Stimulated activated CD4-positive, alpha-beta T cell treated with anti-CD3 and anti-CD28 coated beads, Interleukin-4, amount 100 ng/mL, for 1 hour (primary cell): ENCODE data around the gene BORCS6.

ENCODE experiments used
- DNase-seq: peaks from one replicate; pipeline ENCODE4 v3.0.0-alpha.2; 2020

BORCS6 gene

DNA sequence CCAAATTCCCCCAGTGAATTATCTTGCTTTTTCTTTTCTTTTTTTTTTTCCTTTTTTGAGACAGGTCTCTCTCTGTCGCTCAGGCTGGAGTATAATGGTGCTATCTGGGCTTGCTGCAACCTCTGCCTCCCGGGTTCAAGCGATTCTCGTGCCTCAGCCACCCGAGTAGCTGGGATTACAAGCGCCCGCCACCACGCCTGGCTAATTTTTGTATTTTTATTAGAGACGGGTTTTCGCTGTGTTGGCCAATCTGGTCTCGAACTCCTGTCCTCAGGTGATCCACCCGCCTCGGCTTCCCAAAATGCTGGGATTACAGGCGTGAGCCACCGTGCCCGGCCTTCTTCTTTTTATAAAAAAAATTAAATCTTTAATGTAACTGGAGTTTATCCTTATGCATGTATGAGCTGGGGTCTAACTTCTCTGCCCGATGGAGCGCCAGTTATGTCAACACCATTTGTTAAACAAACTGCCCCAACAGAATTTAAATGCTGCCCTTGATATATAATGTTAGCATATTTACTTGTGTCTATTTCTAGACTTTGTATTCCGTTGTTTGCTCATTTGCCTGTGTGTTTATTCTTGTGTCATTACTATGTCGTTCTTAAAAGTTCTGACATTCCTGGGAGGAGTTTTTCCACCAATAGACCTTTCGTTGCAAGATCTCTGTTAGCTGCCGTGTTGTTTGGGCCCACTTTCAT lies 20.9 kb upstream of the BORCS6 start:
- DNase-seq = peak; percentile 19

DNA sequence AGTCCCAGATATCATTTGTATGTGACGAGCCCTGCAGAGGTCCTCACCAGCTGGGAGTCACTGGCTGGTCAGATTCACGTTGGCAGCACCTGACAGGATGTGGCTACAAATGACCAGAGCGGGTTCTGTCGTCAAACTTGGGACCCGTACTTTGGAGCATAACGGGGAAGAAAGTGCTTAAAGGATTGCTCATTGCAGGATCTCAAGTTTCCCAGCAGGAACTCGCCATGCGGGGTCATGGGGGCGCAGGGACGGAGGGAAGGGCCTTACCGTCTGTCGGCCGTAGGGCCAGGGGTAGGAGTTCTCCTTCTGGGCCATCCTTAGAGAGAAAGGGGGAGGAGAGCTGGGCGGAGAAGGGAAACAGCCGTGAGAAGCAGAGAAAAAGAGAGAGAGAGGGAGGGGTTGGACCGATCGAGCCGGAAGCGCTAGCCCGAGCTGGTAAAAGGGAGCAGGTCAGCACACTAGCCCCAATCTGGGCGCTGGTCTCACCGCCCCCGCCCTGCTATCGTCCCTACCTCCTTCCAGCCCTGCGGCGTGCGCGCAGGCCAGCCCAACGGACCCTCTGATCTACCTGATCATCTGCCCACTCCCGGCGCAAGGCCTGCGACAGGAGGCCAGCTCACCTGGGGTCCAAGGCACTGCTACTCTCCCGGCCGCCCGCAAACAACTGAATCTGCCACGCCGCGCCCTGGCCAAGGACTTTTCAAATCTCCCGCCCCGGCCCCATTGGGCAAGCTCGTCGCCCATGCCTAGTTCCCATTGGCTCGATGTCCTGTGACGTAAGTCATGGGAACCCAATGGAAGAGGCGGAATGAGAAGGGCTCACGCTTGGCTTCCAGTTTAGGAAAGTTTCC lies 20.2 kb upstream of the BORCS6 start, which contains the start of gene AURKB:
Gene AURKB (minus strand): TSS at position 669 of the 854 bp plus-strand sequence. CDS start 351 bp downstream, at position 318.
- peak; percentile 89 for DNase-seq

DNA sequence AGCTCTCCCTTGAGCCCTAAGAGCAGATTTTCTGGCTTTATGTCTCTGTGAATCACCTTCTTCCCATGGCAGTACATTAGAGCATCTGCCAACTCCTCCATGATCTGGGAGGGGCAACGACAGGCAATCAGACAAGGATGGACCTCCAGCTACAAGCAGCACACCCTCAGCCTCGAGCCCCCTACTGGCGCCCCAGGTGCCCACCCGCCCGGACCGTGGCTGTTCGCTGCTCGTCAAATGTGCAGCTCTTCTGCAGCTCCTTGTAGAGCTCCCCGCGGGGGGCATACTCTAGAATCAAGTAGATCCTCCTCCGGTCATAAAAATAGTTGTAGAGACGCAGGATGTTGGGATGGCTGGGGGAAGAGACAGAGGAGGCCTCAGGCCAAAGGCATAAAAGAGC lies 16.6 kb upstream of the BORCS6 start:
- DNase-seq = no peak

DNA sequence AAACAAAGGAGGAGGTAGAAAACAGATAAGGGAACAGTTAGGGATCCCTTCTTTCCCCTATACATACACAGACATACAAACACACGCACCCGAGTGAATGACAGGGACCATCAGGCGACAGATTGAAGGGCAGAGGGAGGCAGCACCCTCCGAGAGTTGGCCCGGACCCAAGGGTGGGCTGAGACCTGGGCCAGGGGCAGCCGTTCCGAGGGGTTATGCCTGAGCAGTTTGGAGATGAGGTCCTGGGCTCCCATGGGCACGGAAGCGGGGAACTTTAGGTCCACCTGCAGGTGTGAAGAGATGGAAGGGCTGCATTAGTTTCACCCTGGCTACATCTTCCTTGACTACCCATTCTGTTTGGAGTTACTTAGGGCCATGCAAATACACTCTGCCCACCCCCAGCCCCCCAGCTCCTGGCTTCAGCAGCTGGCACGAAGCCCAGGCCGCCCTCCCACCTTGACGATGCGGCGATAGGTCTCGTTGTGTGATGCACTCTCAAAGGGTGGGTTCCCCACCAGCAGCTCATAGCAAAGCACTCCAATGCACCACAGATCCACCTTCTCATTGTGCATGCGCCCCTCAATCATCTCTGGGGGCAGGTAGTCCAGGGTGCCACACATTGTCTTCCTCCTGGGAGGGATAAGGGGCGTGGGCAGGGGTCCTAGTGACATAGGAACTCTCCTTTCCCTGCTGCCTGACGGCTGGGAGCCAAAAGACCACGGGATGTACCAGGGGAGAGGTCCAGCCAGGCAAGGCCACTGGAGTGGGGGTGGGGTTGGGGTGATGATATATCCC lies 15.0 kb upstream of the BORCS6 start:
- DNase-seq = no peak

DNA sequence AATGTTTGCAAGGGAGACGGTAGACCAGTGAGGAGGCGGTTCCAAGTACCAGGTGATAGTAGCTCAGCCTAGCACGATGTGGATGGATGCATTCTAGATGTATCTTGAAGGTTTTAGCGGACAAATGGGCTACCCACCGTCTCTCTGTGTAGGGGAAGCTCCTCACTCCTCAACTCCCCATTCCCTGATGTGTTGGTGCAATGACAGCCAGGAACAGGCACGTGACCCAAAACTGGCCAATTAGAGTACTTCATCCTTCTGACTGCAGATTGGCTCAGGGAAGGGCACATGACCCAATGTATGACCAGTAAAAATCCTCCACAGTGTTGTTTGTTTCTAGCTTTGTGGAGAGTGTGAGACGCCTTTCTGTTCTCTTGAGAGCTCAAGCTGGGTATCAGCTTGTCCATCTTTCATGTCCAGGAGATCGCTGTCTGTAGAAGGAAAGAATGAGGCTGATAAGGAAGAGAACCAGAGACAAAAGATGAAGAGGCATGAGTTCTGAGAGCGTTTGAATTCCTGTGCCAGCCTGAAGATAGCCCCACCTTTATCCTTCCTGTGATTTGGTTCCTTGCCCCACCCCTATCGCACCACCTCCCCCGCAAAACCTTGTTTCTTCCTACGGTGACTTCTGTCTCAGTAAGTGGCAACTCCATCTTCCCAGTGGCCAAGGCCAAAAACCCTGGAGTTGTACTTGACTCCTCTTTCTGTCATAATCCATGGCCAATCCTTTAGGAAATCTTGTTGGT lies 2.3 kb upstream of the BORCS6 start:
- DNase-seq = peak; percentile 30

DNA sequence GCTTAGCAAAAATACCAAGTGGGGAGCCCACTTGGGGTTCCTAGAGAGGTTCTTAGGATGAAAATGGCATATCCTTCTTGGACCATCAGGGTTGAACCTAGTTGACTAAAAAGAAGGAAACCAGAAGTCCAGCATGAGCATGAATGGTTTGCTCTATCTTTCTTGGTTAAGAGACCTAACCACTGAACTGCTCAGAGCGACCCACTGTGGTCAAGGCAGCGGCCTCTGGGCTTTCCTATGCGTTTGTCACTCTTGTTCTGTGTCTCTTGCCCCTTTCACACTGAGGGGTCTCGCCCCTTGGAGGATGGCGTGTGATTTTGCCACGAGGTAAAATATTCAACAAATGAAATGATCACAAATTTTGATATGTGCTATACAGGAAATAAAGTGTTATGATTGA lies 526 bp upstream of the BORCS6 start:
- no peak for DNase-seq

DNA sequence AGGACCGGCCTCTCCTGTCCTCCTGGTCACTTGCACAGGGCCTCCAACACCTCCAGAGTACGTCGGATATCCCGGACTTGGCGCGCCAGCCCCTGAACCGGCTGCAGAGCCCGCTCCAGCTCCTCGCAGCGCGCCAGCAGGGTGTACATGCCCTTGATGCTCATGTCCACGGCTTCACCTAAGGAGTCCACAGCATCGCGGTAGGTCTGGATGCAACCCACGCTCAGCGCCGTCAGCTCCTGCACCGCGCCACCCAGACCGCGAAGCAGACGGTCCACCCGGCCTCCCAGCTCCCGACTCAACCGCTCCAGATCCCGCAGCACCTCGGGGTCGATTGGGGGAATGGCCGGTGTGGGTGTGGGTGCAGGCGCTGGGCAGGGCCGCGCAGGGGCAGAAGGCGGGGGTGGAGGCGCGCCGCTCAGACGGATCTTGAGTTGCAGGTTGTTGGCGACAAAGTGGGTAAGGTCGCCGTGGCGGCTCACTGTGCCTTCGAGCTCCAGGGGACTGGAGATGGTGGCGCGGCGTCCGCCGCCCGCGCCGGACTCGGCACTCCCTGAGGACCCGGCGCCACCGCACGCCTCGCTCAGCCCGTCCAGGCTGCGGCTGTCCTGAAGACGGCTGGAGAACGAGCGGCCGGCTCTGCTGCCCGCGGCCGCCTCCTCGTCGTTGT lies 804 bp downstream of the BORCS6 start:
- DNase-seq = peak; percentile 26

DNA sequence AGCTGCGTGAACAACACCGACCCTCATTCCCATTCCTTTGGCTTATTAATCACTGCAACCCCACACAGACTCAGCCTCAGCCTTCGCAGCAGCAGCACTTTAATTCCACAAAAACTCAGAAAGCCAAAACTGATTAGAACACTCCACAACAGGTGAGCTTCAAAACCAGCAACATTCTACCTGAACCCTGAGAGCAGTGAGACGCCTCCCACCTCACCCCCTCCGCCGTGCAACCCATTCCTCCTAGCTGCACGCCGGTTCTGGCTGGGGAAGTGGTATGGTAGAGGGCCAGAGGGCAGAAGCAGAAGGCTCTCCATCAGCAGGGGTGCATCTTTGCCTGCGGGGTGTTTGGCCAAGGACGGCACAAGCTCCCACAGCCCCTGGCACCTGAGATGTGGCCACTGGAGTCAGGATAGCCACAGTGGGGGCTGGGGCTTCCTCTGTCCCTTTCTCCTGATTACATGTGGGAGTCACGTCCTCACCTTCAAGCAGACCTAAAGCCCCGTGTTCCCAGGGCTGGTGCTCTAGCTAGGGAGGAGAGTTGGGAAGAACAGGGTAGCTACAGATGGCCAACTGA lies 1.6 kb downstream of the BORCS6 start:
- DNase-seq = no peak

DNA sequence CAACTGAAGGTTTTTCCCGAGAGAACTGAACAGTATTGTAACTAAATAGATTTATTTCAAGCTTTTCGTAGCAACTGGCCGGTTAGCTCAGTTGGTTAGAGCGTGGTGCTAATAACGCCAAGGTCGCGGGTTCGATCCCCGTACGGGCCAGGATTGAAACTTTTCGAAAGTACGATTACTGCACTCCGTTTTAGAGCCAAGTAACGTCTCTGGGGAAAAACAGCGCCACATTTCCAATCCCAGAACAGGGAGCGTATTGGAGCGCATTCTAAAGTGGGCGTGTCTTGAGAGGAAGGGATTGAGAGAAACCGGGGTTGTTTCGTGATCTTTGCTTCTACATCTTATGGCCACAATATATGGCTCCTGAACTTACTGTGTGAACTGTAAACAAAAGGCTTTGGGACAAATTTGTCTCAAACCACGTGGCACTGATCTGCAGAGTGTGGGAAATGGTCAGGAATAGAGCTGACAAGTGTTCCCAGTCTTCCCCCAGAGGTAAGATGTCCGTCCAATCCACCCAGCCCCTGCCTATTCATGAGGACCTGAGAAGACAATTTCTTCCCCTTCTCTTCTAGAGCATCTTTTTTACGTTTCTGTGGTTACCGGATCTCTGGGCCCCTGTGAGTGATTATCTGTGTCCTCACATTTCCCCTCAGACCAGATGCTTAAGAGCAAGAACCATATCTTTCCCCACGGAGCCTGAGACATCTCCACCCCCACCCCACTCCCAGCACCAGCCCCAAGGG lies 2.3 kb downstream of the BORCS6 start:
- DNase-seq = peak; percentile 89

DNA sequence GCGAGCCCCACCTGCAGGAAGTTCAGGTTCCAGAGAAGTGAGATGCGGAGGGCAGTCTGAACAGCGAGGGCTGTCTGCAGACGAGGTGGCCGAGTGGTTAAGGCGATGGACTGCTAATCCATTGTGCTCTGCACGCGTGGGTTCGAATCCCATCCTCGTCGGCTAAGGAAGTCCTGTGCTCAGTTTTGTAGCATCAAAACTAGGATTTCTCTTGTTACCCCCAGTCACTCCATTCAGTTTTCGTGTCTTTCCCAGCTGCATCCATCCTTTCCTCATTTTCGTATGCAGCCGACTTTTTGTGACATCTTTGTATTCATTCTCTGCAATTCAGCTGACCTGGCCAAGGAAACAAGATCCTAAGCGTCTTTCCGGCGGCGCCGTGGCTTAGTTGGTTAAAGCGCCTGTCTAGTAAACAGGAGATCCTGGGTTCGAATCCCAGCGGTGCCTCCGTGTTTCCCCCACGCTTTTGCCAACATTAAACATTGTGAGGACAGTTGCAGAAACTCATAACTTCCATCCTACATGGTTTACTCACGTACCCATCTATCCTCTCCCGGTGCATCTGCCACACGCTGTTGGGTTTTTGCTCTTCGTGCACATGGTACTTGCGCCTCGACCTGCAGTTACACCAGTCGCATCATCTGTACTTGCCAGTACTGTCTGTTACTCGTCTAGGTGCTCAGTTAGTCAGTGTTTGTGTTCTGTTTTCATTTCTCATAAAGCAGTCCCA lies 3.0 kb downstream of the BORCS6 start:
- DNase-seq = peak; percentile 91

DNA sequence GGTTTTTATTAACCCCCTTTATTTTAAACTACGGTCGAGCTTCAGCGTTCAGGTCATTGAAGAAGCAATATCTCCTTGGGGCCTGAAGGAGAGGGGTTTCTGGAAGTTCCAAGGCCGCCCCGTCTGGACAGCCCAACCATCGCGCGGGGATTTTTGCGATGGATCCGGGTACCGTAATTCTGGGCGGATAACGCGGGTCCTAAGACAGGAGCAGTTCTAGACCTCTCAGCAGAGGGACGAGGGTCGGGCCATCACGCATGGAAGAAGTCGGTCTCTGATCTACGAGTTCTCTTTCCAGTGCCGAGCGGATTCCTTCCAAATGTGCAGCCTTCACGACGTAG lies 3.6 kb downstream of the BORCS6 start:
- no peak for DNase-seq

DNA sequence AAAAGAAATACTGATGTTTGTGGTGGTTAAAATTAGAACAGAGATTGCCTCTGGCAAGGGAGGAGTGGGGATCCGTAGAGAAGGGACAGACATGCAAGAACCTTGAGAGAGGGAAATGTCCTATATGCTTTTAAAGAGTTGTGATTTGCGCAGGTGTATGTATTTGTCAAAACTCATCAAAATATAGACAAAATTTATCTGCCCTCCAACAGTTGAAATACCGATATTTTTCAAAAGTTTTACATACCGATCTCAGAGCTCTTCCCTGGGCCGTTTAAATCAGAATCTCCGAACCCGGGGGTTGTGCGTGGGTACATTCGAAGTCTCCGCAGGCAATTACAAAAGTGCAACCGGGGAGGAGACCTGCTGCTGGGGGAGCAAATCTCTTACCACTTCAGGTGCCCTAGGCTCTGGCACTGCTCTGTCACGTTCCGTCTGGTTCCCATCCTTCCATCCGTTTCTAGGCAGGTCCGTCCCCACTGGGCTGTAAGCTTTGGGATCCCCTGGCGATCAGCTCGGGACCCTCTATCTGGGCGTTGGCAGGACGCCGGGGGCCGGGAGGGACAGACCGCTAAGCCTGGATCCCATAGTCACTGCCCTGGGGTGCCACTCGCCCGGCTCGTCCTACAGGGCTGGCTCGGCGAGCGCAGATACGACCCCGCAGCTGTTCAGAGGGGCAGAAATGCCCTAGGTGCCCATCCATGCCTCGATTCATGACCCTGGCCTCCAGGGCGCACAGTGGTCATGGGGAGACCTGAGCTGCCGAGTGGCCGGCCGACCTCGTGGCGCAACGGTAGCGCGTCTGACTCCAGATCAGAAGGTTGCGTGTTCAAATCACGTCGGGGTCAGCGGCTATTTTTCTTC lies 4.2 kb downstream of the BORCS6 start:
- peak; percentile 92 for DNase-seq

DNA sequence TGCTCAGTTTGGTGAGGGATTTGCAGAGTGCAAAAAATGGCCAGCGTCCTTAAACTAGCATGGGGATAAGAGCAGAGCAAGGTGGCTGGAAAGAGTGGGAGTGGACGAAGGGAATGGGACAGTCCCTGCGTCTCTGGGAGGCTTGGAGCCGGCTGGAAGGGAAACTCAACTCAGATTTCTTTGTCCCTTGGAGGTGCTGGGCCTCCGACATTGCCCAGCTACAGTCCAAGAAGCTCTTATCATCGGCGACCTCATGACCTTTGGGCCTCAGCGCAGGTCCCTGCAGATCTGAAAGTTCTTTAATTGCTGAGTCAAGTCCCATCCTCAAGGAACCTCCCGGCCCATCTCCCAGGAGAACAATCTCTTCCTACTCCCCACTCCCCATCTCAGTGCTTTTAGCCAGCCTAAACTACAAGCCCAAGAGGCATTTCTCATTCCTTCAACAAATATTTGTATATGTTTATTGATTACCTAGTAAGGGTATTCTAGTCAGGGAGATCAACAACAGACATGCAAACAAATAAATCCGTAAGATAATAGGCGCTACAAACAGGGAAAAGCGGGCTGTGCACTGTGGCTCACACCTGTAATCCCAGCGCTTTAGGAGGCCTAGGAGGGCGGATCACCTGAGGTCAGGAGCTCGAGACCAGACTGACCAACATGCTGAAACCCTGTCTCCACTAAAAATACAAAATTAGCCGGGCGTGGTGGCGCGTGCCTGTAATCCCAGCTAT lies 12.8 kb downstream of the BORCS6 start:
- no peak for DNase-seq

DNA sequence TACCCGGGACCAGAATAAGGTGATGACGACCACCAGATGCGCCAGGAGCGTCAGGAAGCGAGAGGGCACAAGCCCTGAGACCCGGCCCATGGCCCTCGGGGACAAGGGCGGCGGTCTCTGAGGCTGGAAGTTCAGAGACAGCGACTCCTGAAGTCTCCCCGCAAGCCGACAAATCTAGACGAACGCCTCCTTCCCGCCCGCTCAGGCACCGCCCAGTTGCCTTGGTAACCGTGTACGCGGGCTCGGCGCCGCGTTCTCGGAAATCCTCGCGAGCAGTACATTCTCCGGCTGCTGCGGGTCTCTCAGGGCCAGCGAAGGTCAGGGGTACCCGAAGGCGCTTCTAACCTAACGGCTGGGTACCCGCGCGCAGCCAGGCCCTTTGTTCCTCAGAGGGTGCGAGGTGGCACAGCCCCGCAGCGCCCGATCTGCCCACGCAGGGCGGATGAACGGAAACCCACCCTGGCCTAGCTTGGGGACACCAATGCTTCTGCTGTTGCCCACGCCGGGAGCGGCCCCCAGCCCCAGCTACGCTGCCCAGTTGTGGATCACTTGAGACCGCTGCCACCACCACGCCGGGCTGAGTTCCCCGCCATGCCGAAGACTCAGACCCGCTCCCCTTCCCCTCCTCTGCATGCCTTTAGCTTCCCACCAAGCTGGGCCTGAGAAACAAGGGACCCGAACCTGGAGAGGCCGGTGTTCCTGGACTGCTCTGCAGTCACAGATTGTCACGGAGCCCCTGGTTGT lies 13.6 kb downstream of the BORCS6 start, which contains the start of gene TMEM107:
Gene TMEM107 (minus strand): TSS at position 184 of the 744 bp plus-strand sequence. CDS start 94 bp downstream, at position 90.
- DNase-seq = peak; percentile 86

DNA sequence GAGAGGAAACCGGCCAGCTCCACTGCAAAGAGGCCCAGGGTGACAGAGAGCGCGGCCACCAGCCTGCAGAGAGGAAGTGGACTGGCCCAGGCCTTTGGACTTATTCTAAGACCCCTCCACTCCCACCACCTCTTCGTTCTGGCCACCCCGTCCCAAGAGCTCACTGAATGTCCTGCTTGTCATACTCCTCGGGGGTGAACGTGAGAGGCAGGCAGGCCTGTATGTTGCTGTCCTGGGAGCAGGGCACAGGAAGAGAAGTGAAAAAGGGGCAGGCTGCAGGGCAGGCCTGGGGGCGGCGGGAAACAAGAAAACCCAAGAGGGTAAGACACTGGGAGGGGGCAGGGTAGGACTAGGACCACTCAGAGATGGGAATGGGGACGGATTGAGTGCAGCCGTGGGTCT lies 14.2 kb downstream of the BORCS6 start:
- no peak for DNase-seq

DNA sequence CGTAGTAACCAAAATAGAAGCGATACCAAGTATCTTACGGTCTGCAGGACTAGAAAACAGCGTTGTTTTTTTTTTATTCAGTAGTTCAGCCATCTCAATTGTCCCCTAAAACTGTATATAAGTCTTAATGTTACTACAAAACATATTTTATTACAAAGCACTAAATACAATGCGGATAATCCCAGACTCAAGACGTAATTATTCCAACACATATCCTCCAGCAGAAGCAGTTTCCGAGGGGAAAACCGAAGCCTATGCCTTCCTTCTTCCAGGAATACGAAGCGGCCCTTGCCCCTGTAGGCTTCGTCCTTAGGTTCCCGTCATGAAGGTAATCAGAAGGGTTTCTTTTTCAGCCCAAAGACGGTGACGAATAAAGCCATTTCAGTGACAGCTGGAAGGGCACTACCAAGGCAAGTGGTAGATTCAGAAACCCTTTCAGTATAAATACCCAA lies 16.1 kb downstream of the BORCS6 start:
- DNase-seq = no peak

DNA sequence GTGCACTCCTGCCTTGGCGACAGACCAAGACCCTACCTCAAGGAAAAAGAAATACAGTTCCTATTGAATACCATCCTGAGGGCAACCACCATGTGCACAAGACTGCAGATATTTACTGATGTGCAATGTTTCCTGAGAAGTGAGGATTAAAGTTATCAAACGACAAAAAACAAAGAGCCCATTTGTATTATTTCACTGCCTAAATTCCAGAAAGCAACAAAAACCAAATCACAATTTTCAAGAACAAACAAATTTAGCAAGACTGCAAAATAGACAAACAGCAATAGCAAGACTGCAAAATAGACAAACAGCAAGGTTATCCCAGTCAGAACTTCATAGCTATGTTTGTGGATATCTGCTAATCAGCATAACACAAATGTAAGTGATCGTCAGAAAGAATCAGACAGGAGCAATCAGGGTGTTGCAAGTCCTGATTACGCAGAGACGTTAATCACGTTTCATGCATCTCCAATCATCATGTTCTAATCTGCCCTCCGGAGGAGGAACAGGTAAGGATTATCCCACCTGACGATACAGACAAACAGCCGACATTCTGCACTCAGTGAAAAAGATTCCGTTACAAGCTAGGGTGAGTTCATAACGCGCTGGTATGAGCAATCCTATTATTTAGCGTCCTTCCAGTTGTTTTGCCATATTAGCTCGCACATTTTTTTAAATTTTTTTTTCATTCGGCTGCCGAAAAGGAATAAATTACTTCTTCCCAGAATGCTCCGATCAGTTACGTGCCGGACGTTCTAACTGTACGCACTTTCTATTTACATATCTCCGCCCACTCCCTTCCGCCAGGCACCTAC lies 16.7 kb downstream of the BORCS6 start:
- peak; percentile 72 for DNase-seq
